Natural killer cell (primary cell): Measurements from ENCODE around the gene TMEM184A. TPM values are rescaled to one million over a fixed set of nuclear protein-coding genes. Genes with fewer than 3 reads are reported as not detected.

Experiments used
- ATAC-seq, 3 donors: fragments of 150-1000 bp in 2 of 3; fragments of 200-7000 bp in 1 of 3; cut with Tn5 transposase; 1 replicate in 1 of 3; 2 replicates in 2 of 3; pipeline ENCODE4 v1.10.0; 2021; ENCODE audit warnings: mild to moderate bottlenecking in 2 of 3, moderate library complexity in 2 of 3
- DNase-seq, 2 donors: peaks; one replicate each; pipeline versions ENCODE4 v3.0.0 to v3.0.0-alpha.2; 2013 to 2021; ENCODE audit warnings: mixed read lengths in 1 of 2
- H3K27ac ChIP-seq: one replicate; pipeline ENCODE4 v1.5.1; 2013; ENCODE audit warnings: mild to moderate bottlenecking, low read length
- H3K27me3 ChIP-seq: one replicate; pipeline ENCODE4 v1.6.1; 2013; ENCODE audit warnings: low read length; ENCODE audit not compliant: control insufficient read depth, insufficient read depth
- H3K36me3 ChIP-seq: one replicate; pipeline ENCODE4 v1.6.1; 2013; ENCODE audit warnings: low read length; ENCODE audit not compliant: control insufficient read depth, insufficient read depth
- H3K4me1 ChIP-seq: one replicate; pipeline ENCODE4 v1.6.1; 2013; ENCODE audit warnings: low read length; ENCODE audit not compliant: control insufficient read depth, insufficient read depth
- H3K4me3 ChIP-seq: one replicate; pipeline ENCODE4 v1.5.1; 2013; ENCODE audit warnings: low read length
- H3K9me3 ChIP-seq: one replicate; pipeline ENCODE4 v1.6.1; 2013; ENCODE audit warnings: low read length; ENCODE audit not compliant: control insufficient read depth, insufficient read depth
- H3K27ac Mint-ChIP-seq, 2 donors: one replicate each; pipeline ENCODE4 v1.8.0; 2022; ENCODE audit warnings: mild to moderate bottlenecking in 2 of 2, mixed read lengths in 2 of 2, moderate library complexity in 1 of 2
- H3K27me3 Mint-ChIP-seq, 2 donors: one replicate each; pipeline ENCODE4 v1.8.0; 2022; ENCODE audit warnings: low read depth in 2 of 2, mixed read lengths in 2 of 2
- H3K36me3 Mint-ChIP-seq: one replicate; pipeline ENCODE4 v1.8.0; 2022; ENCODE audit warnings: mixed read lengths
- H3K4me1 Mint-ChIP-seq, 2 donors: one replicate each; pipeline ENCODE4 v1.8.0; 2022; ENCODE audit warnings: mixed read lengths in 2 of 2
- H3K4me3 Mint-ChIP-seq: one replicate; pipeline ENCODE4 v1.8.0; 2022; ENCODE audit warnings: mild to moderate bottlenecking, moderate library complexity, mixed read lengths
- H3K9me3 Mint-ChIP-seq, 2 donors: one replicate each; pipeline ENCODE4 v1.8.0; 2022; ENCODE audit warnings: mixed read lengths in 2 of 2
- CTCF ChIP-seq: fragments of 200-600 bp; IDR thresholded peaks from one replicate; pipeline ENCODE4 v1.8.0; 2022; ENCODE audit warnings: antibody characterized with exemption
- WGBS: methylation state at CpG from one replicate; pipeline ENCODE4 v1.1.7; 2013; ENCODE audit warnings: missing lambda C conversion rate; ENCODE audit not compliant: insufficient coverage; 5-methylcytosine and 5-hydroxymethylcytosine counted together
- intact Hi-C: fragments of 100-400 bp; cut with micrococcal nuclease; formaldehyde crosslinking; loops from one replicate; pipeline ENCODE4 v1.14.2; 2022
- total RNA-seq, 4 donors: library from RNA; stranded (reverse); fragments of 120-200 nt in 1 of 4; gene quantifications; one replicate each; pipeline versions ENCODE4 v1.2.3 to v1.2.4, GENCODE V29; 2013 to 2022

Gene TMEM184A
- total RNA-seq, 3 donors from 2014 or later (not counting 1 experiment from before 2014, with no cell fraction given) = 0.14 TPM; not detected in 2

GRCh38 chr7:1562116-1562515 is 6.1 kb upstream of the TMEM184A start:
- H3K4me1 ChIP-seq = no peaks in the 10 kb centered on the region
- H3K27me3 Mint-ChIP-seq = no peaks in the 10 kb centered on the region
- intact Hi-C loops = no loop called here
- TF ChIP-seq CTCF = no peak
- H3K27ac Mint-ChIP-seq = no peak overlapping the region
- no peaks in the 10 kb centered on the region for H3K36me3 Mint-ChIP-seq
- H3K4me3 Mint-ChIP-seq = no peak overlapping the region
- H3K27me3 ChIP-seq = no peaks in the 10 kb centered on the region
- WGBS = 91% methylated on average over 16 of the region's 16 CpGs
- no peak for ATAC-seq
- H3K27ac ChIP-seq = no peak overlapping the region
- H3K9me3 ChIP-seq = no peaks in the 10 kb centered on the region
- DNase-seq = no peak
- H3K36me3 ChIP-seq = peaks cover 7% of the 10 kb centered on the region
- no peaks in the 10 kb centered on the region for H3K9me3 Mint-ChIP-seq
- no peaks in the 10 kb centered on the region for H3K4me1 Mint-ChIP-seq
- no peak overlapping the region for H3K4me3 ChIP-seq

- H3K4me1 Mint-ChIP-seq = no peaks in the 10 kb centered on the region
- no peaks in the 10 kb centered on the region for H3K9me3 Mint-ChIP-seq
- ATAC-seq (no peak), DNase-seq (no peak)
- TF ChIP-seq CTCF = no peak
- Histone ChIP-seq H3K4me1 (peaks cover under 1% of the 10 kb centered on the region), H3K36me3 (no peaks in the 10 kb centered on the region), H3K9me3 (no peaks in the 10 kb centered on the region), H3K27ac (no peak overlapping the region), H3K4me3 (no peak overlapping the region), H3K27me3 (no peaks in the 10 kb centered on the region)
- WGBS = 89% methylated on average over 34 of the region's 34 CpGs
- H3K36me3 Mint-ChIP-seq = no peaks in the 10 kb centered on the region
- H3K27ac Mint-ChIP-seq = no peak overlapping the region
- intact Hi-C loops = no loop called here
- H3K27me3 Mint-ChIP-seq = no peaks in the 10 kb centered on the region
- H3K4me3 Mint-ChIP-seq = no peak overlapping the region
Measured at GRCh38 chr7:1561036-1561940, 5.3 kb upstream of the TMEM184A start.

- TF ChIP-seq CTCF = no peak
- Mint-ChIP-seq H3K4me3 (no peak overlapping the region), H3K4me1 (peaks cover 0 to 5% of the 10 kb centered on the region in 2 donors), H3K9me3 (no peaks in the 10 kb centered on the region), H3K27me3 (peaks cover 0 to 2% of the 10 kb centered on the region in 2 donors), H3K27ac (no peak overlapping the region), H3K36me3 (no peaks in the 10 kb centered on the region)
- no peak for ATAC-seq
- H3K27ac ChIP-seq = no peak overlapping the region
- H3K36me3 ChIP-seq = no peaks in the 10 kb centered on the region
- H3K4me3 ChIP-seq = no peak overlapping the region
- WGBS = 90% methylated on average over 13 of the region's 13 CpGs
- no peaks in the 10 kb centered on the region for H3K9me3 ChIP-seq
- peaks cover 4% of the 10 kb centered on the region for H3K4me1 ChIP-seq
- intact Hi-C loops = no loop called here
- DNase-seq = no peak
- no peaks in the 10 kb centered on the region for H3K27me3 ChIP-seq
Measured at GRCh38 chr7:1560620-1561031, 4.6 kb upstream of the TMEM184A start.
